ENCODE measurements around the gene DACH2.

DNA sequence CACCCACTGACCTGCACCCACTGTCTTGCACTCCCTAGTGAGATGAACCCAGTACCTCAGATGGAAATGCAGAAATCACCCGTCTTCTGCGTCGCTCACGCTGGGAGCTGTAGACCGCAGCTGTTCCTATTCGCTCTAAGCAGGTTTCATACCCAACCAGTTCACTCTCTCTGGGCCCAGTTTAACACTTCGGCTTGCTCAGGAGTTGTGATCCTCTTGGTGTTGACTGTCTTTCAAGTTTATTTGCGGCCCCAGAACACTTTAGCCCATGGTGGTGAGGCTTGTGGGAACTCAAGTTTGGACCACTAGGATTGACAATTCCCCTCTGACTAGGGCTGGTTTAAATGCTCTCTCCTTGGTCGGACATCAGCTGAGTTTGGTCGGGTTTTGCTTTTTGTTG lies 147.0 kb downstream of the DACH2 start:
- TF ChIP-seq RFX5 (IDR thresholded peaks at IDR 0.05; ENCODE audit: low read length) (no peak), EP300 (IDR thresholded peaks at IDR 0.05; ENCODE audit: borderline replicate concordance in 1 of 2, low read depth in 1 of 2, low read length in 1 of 2) (no peak)
- TF ChIP-seq, protein P1, sequence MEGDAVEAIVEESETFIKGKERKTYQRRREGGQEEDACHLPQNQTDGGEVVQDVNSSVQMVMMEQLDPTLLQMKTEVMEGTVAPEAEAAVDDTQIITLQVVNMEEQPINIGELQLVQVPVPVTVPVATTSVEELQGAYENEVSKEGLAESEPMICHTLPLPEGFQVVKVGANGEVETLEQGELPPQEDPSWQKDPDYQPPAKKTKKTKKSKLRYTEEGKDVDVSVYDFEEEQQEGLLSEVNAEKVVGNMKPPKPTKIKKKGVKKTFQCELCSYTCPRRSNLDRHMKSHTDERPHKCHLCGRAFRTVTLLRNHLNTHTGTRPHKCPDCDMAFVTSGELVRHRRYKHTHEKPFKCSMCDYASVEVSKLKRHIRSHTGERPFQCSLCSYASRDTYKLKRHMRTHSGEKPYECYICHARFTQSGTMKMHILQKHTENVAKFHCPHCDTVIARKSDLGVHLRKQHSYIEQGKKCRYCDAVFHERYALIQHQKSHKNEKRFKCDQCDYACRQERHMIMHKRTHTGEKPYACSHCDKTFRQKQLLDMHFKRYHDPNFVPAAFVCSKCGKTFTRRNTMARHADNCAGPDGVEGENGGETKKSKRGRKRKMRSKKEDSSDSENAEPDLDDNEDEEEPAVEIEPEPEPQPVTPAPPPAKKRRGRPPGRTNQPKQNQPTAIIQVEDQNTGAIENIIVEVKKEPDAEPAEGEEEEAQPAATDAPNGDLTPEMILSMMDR (IDR thresholded peaks at IDR 0.05): no peak
